Vagina (tissue), 2 donors: ENCODE results near the gene PTPN21. TPM values are rescaled to one million over a fixed set of nuclear protein-coding genes. Genes with fewer than 3 reads are reported as not detected.

Source experiments
- DNase-seq, 2 donors: peaks; one replicate each; pipeline ENCODE4 v3.0.0-alpha.2; 2017; ENCODE audit errors: extremely low spot score in 2 of 2
- H3K27ac ChIP-seq: fragments of 200-600 bp; sonication (generic); one replicate; pipeline ENCODE4 v1.5.1; 2019
- H3K27me3 ChIP-seq: fragments of 200-600 bp; sonication (generic); one replicate; pipeline ENCODE4 v1.5.1; 2019
- H3K36me3 ChIP-seq, 2 donors: fragments of 200-600 bp; sonication (generic); one replicate each; pipeline ENCODE4 v1.5.1; 2017 to 2019
- H3K4me1 ChIP-seq: fragments of 200-600 bp; sonication (generic); one replicate; pipeline ENCODE4 v1.5.1; 2019
- H3K4me3 ChIP-seq, 2 donors: fragments of 200-600 bp; sonication (generic); 1 replicate in 1 of 2; 2 replicates in 1 of 2; pipeline ENCODE4 v1.5.1; 2016 to 2019
- H3K9me3 ChIP-seq: fragments of 200-600 bp; sonication (generic); one replicate; pipeline ENCODE4 v1.5.1; 2019
- CTCF ChIP-seq, 3 experiments: fragments of 450-650 bp in 2 of 3; fragments of 200-600 bp in 1 of 3; sonication (generic) in 1 of 3; IDR thresholded peaks; one replicate each; pipeline ENCODE4 v1.5.1; 2017 to 2019; ENCODE audit warnings: antibody characterized with exemption in 3 of 3, mild to moderate bottlenecking in 2 of 3, moderate library complexity in 2 of 3
- POLR2A ChIP-seq, 2 donors: fragments of 450-650 bp; IDR thresholded peaks; one replicate each; pipeline ENCODE4 v1.6.1; 2017; ENCODE audit warnings: antibody characterized with exemption in 2 of 2, mild to moderate bottlenecking in 2 of 2, moderate library complexity in 2 of 2
- POLR2AphosphoS5 ChIP-seq, 2 donors: sonication (generic); formaldehyde crosslinking; IDR thresholded peaks; one replicate each; pipeline ENCODE4 v1.9.0; 2017; ENCODE audit warnings: antibody characterized with exemption in 2 of 2, mild to moderate bottlenecking in 2 of 2, low read depth in 1 of 2; ENCODE audit not compliant: insufficient read depth in 1 of 2
- intact Hi-C: fragments of 100-400 bp; cut with DNase I; formaldehyde crosslinking; loops from one replicate; pipeline ENCODE4 v1.15.1; 2023
- total RNA-seq: library from RNA; depleted of rRNA; stranded (reverse); fragments of >200 nt; gene quantifications from one replicate; pipeline ENCODE4 v1.2.3, GENCODE V29; 2016

PTPN21 gene
- total RNA-seq, 1 donor from 2014 or later = 15.2 TPM

- DNase-seq = no peak
- H3K9me3 ChIP-seq = no peaks in the 10 kb centered on the region
- H3K36me3 ChIP-seq = peaks cover 0 to 26% of the 10 kb centered on the region in 2 donors
- no peak for TF ChIP-seq CTCF (IDR thresholded peaks at IDR 0.05)
- TF ChIP-seq POLR2AphosphoS5 (IDR thresholded peaks at IDR 0.05; ENCODE audit: insufficient read depth in 1 of 2, low read depth in 1 of 2) = no peak
- no peak for TF ChIP-seq POLR2A (IDR thresholded peaks at IDR 0.05)
- H3K4me1 ChIP-seq = peaks cover 1% of the 10 kb centered on the region
- intact Hi-C loops = no loop called here
- H3K27ac ChIP-seq = no peak overlapping the region
- H3K4me3 ChIP-seq = no peak overlapping the region
- no peaks in the 10 kb centered on the region for H3K27me3 ChIP-seq
Observed at GRCh38 chr14:88481794-88482193, 73.0 kb downstream of the PTPN21 start.

GRCh38 chr14:88481059-88481458 is 73.7 kb downstream of the PTPN21 start:
- Histone ChIP-seq H3K4me1 (peaks cover 8% of the 10 kb centered on the region), H3K27me3 (no peaks in the 10 kb centered on the region), H3K27ac (no peak overlapping the region), H3K4me3 (no peak overlapping the region), H3K36me3 (peaks cover 0 to 26% of the 10 kb centered on the region in 2 donors), H3K9me3 (no peaks in the 10 kb centered on the region)
- intact Hi-C loops = no loop called here
- TF ChIP-seq POLR2AphosphoS5 (IDR thresholded peaks at IDR 0.05; ENCODE audit: insufficient read depth in 1 of 2, low read depth in 1 of 2) (no peak), CTCF (IDR thresholded peaks at IDR 0.05) (no peak), POLR2A (IDR thresholded peaks at IDR 0.05) (no peak)
- no peak for DNase-seq

GRCh38 chr14:88479574-88479987 is 75.2 kb downstream of the PTPN21 start:
- Histone ChIP-seq H3K36me3 (peaks cover 0 to 22% of the 10 kb centered on the region in 2 donors), H3K4me3 (no peak overlapping the region), H3K4me1 (peaks cover 8% of the 10 kb centered on the region), H3K27ac (no peak overlapping the region), H3K9me3 (no peaks in the 10 kb centered on the region), H3K27me3 (no peaks in the 10 kb centered on the region)
- intact Hi-C loops = no loop called here
- no peak for TF ChIP-seq POLR2AphosphoS5 (IDR thresholded peaks at IDR 0.05; ENCODE audit: insufficient read depth in 1 of 2, low read depth in 1 of 2)
- TF ChIP-seq POLR2A (IDR thresholded peaks at IDR 0.05) = no peak
- DNase-seq = no peak

- intact Hi-C loops = no loop called here
- no peak overlapping the region for H3K27ac ChIP-seq
- H3K36me3 ChIP-seq = peaks cover 0 to 17% of the 10 kb centered on the region in 2 donors
- DNase-seq = no peak
- no peak overlapping the region for H3K4me3 ChIP-seq
- no peaks in the 10 kb centered on the region for H3K9me3 ChIP-seq
- H3K4me1 ChIP-seq = peaks cover 8% of the 10 kb centered on the region
- H3K27me3 ChIP-seq = no peaks in the 10 kb centered on the region
- TF ChIP-seq CTCF (IDR thresholded peaks at IDR 0.05) (no peak), POLR2A (IDR thresholded peaks at IDR 0.05) (no peak), POLR2AphosphoS5 (IDR thresholded peaks at IDR 0.05; ENCODE audit: insufficient read depth in 1 of 2, low read depth in 1 of 2) (no peak)
Observed at GRCh38 chr14:88478931-88479330, 75.9 kb downstream of the PTPN21 start.

- DNase-seq = no peak
Observed at GRCh38 chr14:88477513-88478250, 77.1 kb downstream of the PTPN21 start.

More at GRCh38 chr14:88477513-88478250, 77.1 kb downstream of the PTPN21 start:
- Histone ChIP-seq H3K36me3 (peaks cover 0 to 26% of the 10 kb centered on the region in 2 donors), H3K9me3 (no peaks in the 10 kb centered on the region), H3K27ac (no peak overlapping the region), H3K27me3 (no peaks in the 10 kb centered on the region), H3K4me3 (no peak overlapping the region), H3K4me1 (peaks cover 8% of the 10 kb centered on the region)
- intact Hi-C loops = no loop called here
- TF ChIP-seq POLR2A (IDR thresholded peaks at IDR 0.05) = no peak
- TF ChIP-seq POLR2AphosphoS5 (IDR thresholded peaks at IDR 0.05; ENCODE audit: insufficient read depth in 1 of 2, low read depth in 1 of 2) = no peak
- no peak for TF ChIP-seq CTCF (IDR thresholded peaks at IDR 0.05)
